Body of pancreas (tissue), 4 donors: ENCODE measurements around the gene SLC38A8.

Experiments
- CTCF ChIP-seq, 7 experiments: fragments of 450-650 bp in 4 of 7; fragments of 200-600 bp in 3 of 7; sonication (generic) in 3 of 7; IDR thresholded peaks; one replicate each; pipeline ENCODE4 v1.5.1; 2016 to 2019; ENCODE audit warnings: antibody characterized with exemption in 7 of 7
- POLR2A ChIP-seq, 3 donors: fragments of 450-650 bp; IDR thresholded peaks; one replicate each; pipeline ENCODE4 v1.6.1; 2016; ENCODE audit warnings: antibody characterized with exemption in 3 of 3, mild to moderate bottlenecking in 2 of 3

DNA sequence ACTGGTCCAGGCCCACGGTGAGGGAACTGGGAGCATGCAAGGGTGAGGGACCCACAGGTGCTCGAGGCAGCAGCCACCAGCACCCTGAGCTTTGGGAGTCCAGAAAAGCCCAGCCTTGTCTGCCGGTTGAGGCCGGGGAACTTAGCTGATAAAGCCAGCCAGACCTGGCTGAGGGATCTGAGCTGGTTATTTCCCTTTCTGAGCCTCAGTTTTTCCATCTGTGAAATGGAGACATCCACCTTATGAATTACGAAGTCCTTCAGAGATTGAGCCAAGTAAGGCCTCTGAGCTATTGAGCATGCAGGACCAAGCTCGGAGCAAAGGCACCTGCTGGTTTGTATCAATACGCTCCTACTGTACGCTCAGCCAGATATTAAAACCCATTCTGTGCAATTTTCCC lies 60.8 kb downstream of the SLC38A8 start:
- TF ChIP-seq POLR2A (IDR thresholded peaks at IDR 0.05) = no peak
- TF ChIP-seq CTCF (IDR thresholded peaks at IDR 0.05) = no peak
